ENCODE results near the gene MAMDC4.
"Not testable (repeated sequence)": the region's sequence is repeated elsewhere in the genome, so short reads cannot be mapped to it uniquely, and the experiment has no call there.

MAMDC4 gene

DNA sequence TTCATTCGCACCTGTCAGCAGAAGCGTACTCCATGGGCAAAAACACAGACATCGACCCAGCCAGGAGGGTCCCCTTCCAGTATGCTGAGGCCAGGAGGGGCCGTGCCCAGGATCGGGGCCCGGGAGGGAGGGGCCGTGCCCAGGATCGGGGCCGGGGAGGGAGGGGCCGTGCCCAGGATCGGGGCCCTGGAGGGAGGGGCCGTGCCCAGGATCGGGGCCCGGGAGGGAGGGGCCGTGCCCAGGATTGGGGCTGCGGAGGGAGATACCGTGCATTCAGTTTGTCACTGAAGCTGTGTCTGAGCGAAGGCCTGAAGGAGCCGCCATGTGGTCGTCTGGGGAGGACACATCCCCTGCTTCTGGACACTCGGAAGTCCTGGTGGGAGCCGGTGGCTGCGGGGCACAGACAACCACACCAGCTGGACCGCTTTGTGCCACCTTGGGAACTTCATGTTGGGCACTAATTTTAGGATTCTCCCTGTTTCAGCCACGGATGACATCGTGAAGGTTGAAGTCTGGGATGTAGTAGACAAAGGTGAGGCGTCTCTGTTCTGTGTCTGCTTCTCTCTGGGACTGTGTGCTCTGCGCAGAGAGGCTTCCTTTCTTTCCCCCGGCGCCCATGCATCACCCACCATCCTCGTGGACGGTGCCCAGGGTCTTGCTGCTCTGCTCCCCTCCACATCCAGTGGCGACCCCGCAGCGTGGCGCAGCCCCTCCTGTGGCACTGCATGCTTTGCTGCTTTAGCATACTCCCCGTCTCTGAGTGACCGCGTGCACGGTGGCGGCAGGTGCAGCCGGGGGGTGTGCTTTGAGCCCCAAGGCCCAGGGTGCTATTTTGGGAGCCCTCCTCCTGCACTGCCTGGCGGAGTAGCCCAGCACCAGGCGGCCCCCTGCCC lies 26.6 kb upstream of the MAMDC4 start:
- no peak for DNase-seq (ENCODE audit: low read depth, low spot score)

DNA sequence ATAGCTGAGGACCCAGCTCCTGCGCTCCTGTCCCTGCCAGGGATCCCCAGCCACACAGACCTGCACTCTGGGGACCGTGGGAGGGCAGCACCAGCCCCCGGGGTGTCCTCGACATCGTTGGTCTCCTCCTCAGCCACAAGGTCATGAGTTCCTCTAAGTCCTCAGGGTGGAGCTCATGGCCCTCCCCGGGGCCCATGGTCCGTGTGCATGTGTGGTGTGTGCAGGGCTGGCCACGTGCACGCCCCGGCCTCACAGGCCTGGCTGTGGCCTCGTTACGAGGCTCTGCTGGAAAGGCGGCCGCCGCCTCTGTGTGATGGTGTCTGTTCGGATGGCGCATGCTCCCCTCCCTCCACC lies 26.0 kb upstream of the MAMDC4 start:
- DNase-seq (ENCODE audit: low read depth, low spot score): no peak

DNA sequence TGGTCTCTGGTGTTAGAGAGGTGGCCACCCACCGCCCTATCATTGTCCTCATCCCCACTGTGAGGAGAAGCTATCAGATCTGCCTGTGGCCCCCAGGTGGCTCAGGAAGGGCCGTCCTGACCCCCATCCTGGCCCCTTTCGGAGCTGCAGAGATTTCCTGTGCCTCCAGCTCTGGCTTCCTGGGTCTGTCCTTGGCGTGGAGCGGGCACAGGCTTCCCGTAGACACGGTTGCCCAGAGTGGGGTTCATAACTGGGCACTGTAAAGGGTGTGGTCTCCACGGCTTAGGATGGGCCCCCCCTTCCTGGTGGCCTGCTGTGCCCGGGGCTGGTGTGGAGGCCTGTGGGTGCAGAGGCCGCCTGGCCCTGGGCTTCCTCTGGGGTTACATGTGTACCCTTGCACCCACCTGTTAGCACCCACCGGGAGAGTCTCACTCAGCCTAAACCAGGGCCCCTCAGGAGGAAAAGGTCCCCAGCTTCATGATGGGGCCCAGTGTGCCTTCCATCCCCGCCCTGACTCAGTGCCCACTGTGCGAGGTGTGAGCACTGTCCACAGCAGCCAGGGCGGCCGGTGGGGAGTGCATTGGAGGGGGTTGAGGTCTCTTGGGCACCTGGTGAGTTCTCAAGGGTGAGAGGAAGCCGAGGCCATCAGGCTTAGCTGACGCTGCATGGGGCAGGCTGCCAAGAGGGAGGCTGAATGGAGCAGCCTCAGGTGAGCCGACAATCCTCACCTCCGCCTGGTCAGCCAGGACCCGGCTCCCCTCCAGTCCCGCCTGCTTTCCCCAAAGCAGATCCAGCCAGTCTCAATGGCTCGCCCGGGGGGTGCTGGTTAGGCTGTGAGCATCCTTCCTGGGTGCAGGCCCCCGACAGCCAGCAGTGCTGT lies 25.2 kb upstream of the MAMDC4 start:
- DNase-seq (ENCODE audit: low read depth, low spot score): no peak

DNA sequence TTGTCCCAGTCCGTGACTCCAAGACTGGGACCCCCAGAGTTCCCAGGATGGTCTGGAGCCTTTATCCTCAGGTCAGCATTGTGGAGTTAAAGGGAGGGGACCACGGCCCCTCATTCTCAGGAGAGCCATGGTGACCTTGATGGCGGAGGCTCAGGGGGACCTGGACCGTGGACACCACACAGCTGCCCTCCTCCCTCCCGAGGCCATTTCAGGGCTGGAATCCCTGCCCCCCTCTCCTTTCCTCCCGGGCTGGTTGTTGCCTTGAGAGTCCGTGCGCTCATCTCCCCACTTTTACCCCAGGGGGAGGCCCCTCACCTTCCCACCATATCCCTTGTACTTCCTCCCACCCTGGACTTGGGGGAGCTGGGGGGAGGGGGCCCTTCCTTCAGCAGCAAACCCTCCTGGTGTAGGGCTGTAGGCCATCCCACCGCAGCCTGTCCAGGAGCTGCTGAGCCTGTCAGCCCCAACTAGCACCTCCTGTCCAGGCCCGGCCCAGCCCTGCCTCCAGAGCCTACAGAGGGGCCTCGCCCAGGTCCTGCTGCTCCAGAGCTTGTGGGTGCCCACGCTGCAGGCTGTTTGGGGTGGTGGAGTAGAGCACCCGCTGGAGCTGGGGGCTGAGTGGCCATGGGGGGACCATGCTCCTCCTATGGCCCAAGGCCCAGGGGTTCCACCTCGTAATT lies 24.2 kb upstream of the MAMDC4 start:
- no peak for DNase-seq (ENCODE audit: low read depth, low spot score)

DNA sequence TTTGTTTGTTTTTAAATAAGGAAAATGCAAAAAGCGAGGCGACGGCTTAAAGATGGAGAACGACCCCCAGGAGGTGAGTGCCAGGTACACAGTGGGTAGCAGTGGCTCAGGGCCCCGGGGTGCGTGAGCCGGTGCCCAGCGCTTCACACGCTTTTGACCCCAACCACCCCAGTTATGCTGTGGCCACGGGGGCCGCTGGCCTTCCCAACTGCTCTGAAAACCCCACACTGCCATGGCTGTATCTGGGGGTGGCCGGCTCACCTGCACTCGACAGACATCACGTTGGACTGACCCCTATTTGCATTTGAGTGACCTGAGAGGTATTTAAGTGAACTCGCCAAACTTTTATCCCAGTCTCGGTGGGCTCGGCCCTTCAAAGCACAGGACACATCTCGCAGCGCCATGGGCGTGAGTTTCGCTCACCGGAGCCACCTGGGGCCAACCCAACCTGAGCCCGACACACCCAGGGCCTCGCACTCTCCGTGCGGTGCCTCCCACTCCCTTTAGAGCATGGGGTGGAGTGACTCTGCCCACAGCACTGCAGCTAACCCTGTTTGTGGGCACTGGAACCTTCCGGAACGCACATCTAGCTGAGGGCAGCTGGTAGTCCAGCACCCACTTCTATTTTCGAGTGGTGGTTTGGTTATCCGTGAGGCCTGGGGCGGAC lies 23.5 kb upstream of the MAMDC4 start:
- DNase-seq (ENCODE audit: low read depth, low spot score): no peak

DNA sequence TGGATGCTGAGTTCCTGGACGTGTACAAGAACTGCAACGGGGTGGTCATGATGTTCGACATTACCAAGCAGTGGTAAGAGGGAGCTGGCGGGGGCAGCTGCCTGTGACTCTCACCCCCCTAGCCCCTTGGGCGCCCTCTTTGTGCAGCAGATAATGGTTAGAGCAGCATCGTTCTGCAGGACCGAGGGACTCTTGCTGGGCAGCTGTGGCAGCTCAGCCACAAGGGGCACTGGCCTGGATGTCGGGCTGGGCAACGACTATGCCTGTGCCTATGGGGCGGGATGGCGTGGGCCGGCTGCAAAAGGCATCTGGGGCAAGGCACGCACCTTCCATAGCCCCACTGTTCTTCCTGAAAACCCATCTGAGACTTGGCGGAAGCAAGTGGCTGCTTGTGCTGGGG lies 22.7 kb upstream of the MAMDC4 start:
- no peak for DNase-seq (ENCODE audit: low read depth, low spot score)

DNA sequence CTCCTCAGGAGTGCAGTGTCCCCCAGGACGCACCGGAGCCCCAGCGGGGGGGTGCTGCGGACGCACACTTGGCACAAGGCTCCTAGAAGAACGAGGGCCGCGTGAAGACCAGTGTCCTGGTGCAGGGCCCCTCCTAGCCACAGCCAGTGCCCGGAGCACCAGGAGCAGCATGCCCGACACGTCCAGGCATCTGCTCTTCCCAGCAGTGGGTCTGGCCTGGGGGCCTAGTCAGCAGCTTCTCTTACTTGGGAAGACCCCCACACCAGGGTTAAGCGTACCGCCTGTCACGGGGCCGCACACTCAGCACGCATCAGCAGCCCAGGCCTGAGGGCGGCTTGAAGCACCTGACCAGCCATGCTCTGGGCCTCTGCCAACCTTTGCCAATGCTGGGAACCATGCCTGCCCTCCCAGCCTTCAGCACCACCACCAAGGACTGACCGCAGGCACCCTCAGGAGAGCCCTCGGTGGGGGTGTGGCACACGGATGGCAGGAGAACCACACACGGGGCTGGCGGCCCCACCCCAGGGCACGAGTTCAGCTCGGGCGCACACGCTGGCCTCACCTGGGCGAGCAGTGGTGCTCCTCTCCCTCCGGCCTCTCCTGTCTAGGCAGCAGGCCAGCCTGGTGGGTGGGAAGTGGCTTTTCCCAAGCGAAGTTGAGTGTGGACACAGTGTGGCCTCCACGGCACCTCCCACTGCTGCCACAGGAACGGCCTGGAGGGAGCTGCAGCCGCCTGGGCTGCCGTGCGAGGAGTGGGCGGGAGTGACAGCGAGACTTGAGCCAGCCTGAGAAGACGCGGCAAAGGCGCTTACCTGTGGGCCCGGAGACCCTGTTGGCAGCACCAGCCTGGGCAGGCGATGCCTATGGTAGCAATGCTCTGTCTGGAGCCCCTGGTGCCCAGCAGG lies 21.9 kb upstream of the MAMDC4 start:
- no peak for DNase-seq (ENCODE audit: low read depth, low spot score)

DNA sequence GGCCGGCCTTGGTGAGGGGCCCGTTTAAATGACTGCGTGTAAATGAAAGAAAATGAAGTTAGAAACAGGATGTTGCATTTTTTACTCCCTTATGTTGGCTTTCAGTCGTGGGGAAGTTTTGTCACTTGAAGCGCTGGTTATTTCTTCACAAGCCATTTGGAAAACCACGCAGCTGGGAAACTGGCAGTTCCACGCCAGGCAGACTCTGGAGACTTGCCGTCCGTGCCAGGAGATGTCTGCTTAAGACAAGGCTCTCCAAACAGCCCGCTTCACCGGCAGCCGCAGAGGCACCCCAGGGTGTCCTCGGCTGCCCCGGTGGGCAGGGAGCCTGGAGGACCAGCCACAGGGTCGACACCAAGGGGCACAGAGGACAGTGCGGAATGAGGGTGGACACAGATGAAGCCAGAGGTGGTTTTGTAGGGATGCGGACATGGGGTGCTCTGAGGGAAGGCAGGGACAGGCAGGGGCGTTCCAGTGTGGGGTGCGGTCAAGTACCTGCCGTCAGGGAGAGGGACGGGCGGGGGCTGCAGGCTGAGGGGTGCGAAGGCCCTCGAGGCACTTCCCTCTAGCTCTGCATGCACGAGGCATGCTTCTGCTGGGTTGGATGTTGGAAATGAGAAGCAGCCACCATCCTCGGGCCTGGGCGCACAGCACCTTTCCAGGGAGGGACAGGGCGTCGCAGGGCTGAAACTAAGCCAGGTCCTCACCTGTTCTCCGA lies 21.0 kb upstream of the MAMDC4 start:
- no peak for DNase-seq (ENCODE audit: low read depth, low spot score)

DNA sequence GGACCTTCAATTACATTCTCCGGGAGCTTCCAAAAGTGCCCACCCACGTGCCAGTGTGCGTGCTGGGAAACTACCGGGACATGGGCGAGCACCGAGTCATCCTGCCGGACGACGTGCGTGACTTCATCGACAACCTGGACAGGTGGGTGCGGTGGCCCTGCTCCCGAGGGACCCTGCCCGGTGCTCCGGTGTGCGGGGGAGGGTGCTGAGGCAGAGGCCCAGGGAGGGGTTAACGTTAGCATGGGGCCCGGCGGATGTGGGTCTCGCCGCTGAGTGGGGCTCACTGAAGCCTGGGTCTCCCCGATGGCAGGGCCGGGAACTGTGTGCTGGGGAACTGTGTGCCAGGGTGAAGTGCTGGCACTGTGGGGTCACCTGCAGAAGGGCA lies 20.4 kb upstream of the MAMDC4 start:
- no peak for DNase-seq (ENCODE audit: low read depth, low spot score)

DNA sequence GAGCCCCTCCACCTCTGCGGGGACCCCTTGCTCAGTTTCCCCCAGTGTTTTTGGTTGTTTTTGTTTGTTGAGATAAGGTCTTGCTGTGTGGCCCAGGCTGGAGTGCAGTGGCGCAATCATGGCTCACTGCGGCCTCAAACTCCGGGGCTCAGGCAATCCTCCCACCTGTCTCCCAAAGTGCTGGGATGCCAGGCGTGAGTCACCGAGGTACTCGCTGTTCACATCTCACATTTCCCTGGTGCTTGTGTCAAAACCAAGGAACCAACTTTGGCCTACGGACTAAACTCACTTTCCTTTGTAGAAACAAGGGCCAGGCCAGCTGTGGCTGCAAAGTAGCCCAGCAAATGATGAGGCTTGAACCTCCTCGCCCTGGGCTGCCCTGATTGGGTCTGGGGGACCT lies 19.6 kb upstream of the MAMDC4 start:
- no peak for DNase-seq (ENCODE audit: low read depth, low spot score)

DNA sequence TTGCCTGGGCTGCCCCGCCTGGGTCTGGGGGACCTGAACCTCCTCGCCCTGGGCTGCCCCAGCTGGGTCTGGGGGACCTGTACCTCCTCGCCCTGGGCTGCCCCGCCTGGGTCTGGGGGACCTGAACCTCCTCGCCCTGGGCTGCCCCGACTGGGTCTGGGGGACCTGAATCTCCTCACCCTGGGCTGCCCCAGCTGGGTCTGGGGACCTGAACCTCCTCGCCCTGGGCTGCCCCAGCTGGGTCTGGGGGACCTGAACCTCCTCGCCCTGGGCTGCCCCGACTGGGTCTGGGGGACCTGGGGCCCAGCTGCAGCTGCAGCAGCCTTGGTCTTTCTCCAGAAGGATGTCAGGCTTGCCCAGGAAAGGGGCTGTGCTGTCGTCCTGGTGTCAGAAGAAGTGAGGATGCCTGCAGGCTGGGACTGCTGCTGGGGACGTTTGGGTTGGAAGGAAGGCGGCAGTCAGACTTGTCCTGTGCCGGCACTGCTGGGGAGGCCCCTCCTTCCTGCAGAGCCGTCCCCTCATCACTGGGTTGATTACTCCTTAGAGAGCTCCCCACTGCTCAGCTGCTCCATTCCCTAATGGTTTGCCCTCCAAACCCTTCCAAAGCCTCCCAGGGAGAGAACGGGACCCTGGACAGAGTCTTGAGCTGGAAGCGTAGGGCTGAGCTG lies 18.6 kb upstream of the MAMDC4 start:
- not testable (repeated sequence) for DNase-seq (ENCODE audit: low read depth, low spot score)

DNA sequence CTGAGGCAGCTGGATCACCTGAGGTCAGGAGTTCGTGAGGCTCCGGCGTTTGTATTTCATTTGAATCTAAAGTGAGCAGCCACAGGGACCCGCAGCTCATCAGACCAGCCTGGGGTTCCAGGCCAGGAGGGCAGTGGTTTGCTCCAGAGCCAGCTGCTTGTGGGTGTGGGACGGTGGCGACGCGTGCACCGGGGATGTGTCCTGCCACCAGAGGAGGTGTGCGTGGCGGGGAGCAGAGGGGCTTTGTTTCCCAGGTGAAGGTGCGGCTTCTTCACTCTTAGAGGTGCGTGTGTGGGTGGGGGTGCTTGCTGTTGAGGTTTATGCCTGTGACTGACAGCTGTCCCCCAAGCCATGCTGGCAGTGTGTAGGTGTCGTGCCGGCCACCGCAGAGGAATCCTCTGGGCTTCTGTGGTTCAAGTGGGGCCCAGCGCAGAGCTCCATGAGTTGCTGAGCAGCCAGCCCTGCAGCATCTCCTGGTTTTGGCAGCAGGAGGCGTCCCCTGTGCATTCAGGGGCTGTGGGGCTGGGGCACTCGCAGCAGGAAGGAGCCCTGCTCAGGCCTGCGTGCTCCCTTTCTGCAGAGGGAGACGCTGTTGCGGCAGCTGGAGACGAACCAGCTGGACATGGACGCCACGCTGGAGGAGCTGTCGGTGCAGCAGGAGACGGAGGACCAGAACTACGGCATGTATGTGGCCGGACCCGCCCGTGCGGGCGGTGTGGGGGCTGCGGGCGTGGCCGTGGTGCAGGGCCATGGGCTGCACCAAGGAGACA lies 16.8 kb upstream of the MAMDC4 start:
- DNase-seq (ENCODE audit: low read depth, low spot score): no peak

DNA sequence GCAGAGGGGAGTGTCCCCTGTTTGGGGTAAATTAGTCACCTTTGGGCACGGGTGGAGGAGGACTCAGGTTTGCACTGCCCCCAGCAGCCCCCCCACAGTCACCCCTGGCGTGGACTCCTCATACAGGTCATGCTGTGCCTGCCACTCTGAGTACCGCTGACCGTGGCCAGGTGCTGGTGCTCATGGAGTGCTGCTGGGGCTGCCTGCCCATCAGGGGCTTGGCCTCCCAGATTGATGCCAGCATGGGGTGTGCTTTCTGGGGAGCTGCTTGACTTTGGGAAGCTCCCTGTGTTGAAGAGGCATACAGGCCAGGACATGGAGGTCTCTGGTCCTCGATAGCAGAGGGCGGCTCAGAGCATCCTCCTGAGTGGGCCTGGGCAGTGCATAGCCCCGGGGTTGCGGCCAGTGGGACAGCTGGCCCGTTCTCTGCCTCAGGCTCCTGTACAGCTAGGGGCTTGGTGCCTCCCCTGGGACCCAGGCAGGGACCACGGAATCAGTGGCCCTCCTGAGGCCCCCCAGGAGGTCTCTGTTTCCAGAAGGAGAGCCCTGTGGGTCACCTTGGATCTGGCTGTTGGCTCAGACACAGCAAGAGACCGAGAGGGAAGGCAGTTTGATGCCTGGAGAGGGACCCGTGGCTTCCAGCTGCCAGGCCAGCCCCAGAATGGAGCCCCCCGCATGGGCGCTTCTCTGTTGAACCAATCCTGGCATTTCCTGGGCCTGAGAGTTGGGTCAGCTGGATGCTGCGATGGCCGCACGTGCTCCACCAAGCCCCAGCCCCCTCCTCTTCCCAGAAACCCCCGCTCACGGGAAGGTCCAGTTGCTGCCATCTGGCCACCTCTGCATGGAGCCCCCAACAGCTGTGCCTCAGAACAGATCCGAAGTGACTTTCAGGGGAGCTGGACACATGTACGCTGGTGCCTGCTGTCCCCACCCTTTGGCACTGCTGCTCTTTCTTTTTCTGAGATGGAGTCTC lies 15.9 kb upstream of the MAMDC4 start:
- no peak for DNase-seq (ENCODE audit: low read depth, low spot score)

DNA sequence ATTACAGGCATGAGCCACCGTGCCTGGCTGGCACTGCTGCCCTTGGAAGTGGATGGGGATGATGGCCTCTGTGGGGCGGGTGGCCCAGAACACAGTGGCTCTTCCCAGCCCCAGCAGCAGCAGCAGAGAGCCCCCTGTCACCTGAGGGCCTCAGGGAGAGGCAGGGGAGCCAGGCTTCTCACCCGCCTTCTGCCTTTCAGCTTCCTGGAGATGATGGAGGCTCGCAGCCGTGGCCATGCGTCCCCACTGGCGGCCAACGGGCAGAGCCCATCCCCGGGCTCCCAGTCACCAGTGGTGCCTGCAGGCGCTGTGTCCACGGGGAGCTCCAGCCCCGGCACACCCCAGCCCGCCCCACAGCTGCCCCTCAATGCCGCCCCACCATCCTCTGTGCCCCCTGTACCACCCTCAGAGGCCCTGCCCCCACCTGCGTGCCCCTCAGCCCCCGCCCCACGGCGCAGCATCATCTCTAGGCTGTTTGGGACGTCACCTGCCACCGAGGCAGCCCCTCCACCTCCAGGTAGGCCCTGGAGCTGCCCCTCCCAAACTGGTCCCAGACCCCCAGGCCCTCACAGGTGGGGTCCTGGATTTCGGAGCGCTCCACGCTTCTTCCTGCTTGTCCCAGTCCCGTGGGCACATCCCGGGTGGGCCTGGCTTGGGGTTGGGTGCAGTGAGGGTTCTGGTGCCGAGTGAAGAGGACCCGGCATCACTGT lies 14.8 kb upstream of the MAMDC4 start:
- no peak for DNase-seq (ENCODE audit: low read depth, low spot score)

DNA sequence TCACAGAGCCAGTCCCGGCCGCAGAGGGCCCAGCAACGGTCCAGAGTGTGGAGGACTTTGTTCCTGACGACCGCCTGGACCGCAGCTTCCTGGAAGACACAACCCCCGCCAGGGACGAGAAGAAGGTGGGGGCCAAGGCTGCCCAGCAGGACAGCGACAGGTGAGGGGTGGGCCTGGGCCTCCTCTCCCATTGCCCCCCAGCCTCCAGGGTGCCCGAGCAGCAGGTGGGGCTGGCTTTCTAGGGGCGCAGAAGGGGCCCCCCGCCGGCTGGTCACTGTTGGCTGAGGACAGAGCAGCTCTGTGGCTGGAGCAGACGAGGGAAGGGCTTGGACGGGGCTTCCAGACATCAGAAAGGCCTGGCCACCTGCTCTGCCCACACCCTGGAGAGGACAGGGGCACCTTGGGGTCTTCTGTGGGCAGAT lies 14.3 kb upstream of the MAMDC4 start:
- DNase-seq (ENCODE audit: low read depth, low spot score): not testable (repeated sequence)

DNA sequence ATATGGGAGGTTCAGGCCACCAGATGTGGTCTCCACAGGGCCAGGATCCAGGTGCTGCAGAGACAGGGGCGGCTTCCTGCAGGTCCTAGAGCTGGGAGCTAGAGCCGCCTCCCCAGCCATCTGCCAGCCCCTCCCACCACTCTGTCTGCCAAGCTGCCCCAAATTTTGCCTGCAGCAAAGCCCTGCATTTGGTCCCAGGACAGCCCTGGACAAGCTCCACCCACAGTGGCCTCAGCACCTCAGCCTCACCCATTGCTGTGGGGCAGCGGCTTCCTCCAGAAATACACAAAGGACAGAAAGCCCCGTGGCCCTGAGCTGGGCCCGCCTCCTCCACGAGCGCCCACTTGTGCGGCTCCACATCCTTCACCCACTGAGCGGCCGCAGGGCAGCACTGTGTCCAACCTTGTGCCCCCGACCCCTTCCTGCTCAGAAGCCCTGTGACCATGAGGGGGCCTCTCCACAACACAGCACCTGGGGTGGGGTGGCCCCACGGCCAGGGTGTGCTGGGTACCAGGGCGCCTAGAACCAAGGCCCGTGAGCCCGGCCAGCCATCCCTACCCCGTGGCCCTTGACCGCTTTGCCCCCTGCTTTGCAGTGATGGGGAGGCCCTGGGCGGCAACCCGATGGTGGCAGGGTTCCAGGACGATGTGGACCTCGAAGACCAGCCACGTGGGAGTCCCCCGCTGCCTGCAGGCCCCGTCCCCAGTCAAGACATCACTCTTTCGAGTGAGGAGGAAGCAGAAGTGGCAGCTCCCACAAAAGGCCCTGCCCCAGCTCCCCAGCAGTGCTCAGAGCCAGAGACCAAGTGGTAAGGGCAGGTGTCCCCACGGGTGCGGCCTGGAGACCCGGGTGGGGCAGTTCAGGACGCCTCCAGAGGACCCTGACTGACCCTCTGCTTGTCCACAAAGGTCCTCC lies 13.6 kb upstream of the MAMDC4 start:
- no peak for DNase-seq (ENCODE audit: low read depth, low spot score)
